Hematopoietic multipotent progenitor cell treated with erythropoietin and hydrocortisone succinate and interleukin-3 and kit ligand, for 8 days (in vitro differentiated cells): ENCODE data around the gene PIGQ.

Source experiments
- DNase-seq: peaks from one replicate; pipeline ENCODE4 v3.0.0-alpha.2; 2015

PIGQ gene

GRCh38 chr16:610513-611381, 41.0 kb downstream of the PIGQ start:
- DNase-seq: peak; percentile 55

GRCh38 chr16:615122-615521, 45.4 kb downstream of the PIGQ start:
- DNase-seq: no peak

- DNase-seq: no peak
Observed at GRCh38 chr16:616733-617586, 47.2 kb downstream of the PIGQ start.

GRCh38 chr16:617855-618254, 48.1 kb downstream of the PIGQ start:
- DNase-seq: no peak

- DNase-seq: no peak
Observed at GRCh38 chr16:619476-620100, 49.8 kb downstream of the PIGQ start.

GRCh38 chr16:620700-621525, 51.1 kb downstream of the PIGQ start:
- no peak for DNase-seq

GRCh38 chr16:621526-622105, 51.8 kb downstream of the PIGQ start:
- DNase-seq: no peak

GRCh38 chr16:622920-623280, 53.1 kb downstream of the PIGQ start:
- DNase-seq: no peak

GRCh38 chr16:624526-625070, 54.8 kb downstream of the PIGQ start:
- no peak for DNase-seq

- DNase-seq: no peak
Observed at GRCh38 chr16:625117-625976, 55.6 kb downstream of the PIGQ start.

- DNase-seq: no peak
Observed at GRCh38 chr16:625977-626765, 56.4 kb downstream of the PIGQ start.

GRCh38 chr16:626787-627453, 57.2 kb downstream of the PIGQ start:
- DNase-seq: no peak

GRCh38 chr16:627454-628239, 57.9 kb downstream of the PIGQ start:
- DNase-seq: no peak

- no peak for DNase-seq
Observed at GRCh38 chr16:628321-629061, 58.7 kb downstream of the PIGQ start.

GRCh38 chr16:629185-629832, 59.5 kb downstream of the PIGQ start:
- DNase-seq: no peak

GRCh38 chr16:629833-630248, 60.1 kb downstream of the PIGQ start:
- no peak for DNase-seq

- no peak for DNase-seq
Observed at GRCh38 chr16:630249-630814, 60.6 kb downstream of the PIGQ start.
